GM23338 (cell line): Measurements from ENCODE around the gene ILF2.

Source experiments
- CREB1 ChIP-seq: fragments of 250-450 bp; sonication (Bioruptor Pico); IDR thresholded peaks from 2 replicates; pipeline ENCODE4 v1.5.0; 2020; ENCODE audit warnings: low read depth, mild to moderate bottlenecking, moderate library complexity
- EZH2 ChIP-seq: fragments of 200-600 bp; sonication (generic); IDR thresholded peaks from one replicate; pipeline ENCODE4 v1.8.0; 2017; ENCODE audit warnings: antibody characterized with exemption, mild to moderate bottlenecking, low read depth; ENCODE audit not compliant: unreplicated experiment
- EZH2phosphoT487 ChIP-seq: fragments of 200-600 bp; sonication (generic); IDR thresholded peaks from one replicate; pipeline ENCODE4 v1.8.1; 2018; ENCODE audit warnings: antibody characterized with exemption; ENCODE audit not compliant: unreplicated experiment
- JUNB ChIP-seq: IDR thresholded peaks from one replicate; pipeline ENCODE4 v1.6.1; 2016; ENCODE audit warnings: antibody characterized with exemption; ENCODE audit not compliant: unreplicated experiment
- POLR2AphosphoS5 ChIP-seq: IDR thresholded peaks from 2 replicates; pipeline ENCODE4 v1.6.1; 2016; ENCODE audit warnings: antibody characterized with exemption, low read depth
- ZNF114 ChIP-seq: fragments of 250-450 bp; sonication (Bioruptor Pico); IDR thresholded peaks from 2 replicates; pipeline ENCODE4 v1.5.0; 2020; ENCODE audit warnings: mild to moderate bottlenecking, moderate library complexity
- ZNF331 ChIP-seq: fragments of 250-450 bp; sonication (Bioruptor Pico); IDR thresholded peaks from 2 replicates; pipeline ENCODE4 v1.5.0; 2020; ENCODE audit warnings: low read depth, mild to moderate bottlenecking, moderate library complexity
- TF ChIP-seq, protein P1 (sequence below), 2 experiments: fragments of 200-600 bp in 1 of 2; sonication (generic) in 1 of 2; conservative IDR thresholded peaks; 2 replicates each; pipeline versions ENCODE4 v1.5.1 to v1.6.1; 2016 to 2017; ENCODE audit warnings: antibody characterized with exemption in 2 of 2, low read depth in 2 of 2, mild to moderate bottlenecking in 2 of 2, moderate library complexity in 1 of 2
- TF ChIP-seq, protein P2 (sequence below): IDR thresholded peaks from one replicate; pipeline ENCODE4 v1.6.1; 2018; ENCODE audit warnings: antibody characterized with exemption; ENCODE audit not compliant: unreplicated experiment
- TF ChIP-seq, protein P3 (sequence below): IDR thresholded peaks from 2 replicates; pipeline ENCODE4 v1.6.1; 2016; ENCODE audit warnings: antibody characterized with exemption
- TF ChIP-seq, protein P4 (sequence below): fragments of 250-450 bp; sonication (Bioruptor Pico); IDR thresholded peaks from 2 replicates; pipeline ENCODE4 v1.5.0; 2020; ENCODE audit warnings: mild to moderate bottlenecking, moderate library complexity

DNA sequence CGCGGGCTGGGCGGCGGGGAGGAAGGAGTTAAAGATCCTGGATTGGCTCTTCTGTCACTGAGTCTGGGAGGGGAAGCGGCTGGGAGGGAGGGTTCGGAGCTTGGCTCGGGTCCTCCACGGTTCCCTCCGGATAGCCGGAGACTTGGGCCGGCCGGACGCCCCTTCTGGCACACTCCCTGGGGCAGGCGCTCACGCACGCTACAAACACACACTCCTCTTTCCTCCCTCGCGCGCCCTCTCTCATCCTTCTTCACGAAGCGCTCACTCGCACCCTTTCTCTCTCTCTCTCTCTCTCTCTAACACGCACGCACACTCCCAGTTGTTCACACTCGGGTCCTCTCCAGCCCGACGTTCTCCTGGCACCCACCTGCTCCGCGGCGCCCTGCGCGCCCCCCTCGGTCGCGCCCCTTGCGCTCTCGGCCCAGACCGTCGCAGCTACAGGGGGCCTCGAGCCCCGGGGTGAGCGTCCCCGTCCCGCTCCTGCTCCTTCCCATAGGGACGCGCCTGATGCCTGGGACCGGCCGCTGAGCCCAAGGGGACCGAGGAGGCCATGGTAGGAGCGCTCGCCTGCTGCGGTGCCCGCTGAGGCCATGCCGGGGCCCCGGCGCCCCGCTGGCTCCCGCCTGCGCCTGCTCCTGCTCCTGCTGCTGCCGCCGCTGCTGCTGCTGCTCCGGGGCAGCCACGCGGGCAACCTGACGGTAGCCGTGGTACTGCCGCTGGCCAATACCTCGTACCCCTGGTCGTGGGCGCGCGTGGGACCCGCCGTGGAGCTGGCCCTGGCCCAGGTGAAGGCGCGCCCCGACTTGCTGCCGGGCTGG lies 7.9 kb upstream of the ILF2 start, which contains the start of gene NPR1:
- TF ChIP-seq, protein P1, sequence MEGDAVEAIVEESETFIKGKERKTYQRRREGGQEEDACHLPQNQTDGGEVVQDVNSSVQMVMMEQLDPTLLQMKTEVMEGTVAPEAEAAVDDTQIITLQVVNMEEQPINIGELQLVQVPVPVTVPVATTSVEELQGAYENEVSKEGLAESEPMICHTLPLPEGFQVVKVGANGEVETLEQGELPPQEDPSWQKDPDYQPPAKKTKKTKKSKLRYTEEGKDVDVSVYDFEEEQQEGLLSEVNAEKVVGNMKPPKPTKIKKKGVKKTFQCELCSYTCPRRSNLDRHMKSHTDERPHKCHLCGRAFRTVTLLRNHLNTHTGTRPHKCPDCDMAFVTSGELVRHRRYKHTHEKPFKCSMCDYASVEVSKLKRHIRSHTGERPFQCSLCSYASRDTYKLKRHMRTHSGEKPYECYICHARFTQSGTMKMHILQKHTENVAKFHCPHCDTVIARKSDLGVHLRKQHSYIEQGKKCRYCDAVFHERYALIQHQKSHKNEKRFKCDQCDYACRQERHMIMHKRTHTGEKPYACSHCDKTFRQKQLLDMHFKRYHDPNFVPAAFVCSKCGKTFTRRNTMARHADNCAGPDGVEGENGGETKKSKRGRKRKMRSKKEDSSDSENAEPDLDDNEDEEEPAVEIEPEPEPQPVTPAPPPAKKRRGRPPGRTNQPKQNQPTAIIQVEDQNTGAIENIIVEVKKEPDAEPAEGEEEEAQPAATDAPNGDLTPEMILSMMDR (conservative IDR thresholded peaks at IDR 0.05; ENCODE audit: low read depth in 2 of 2), result no peak; a peak in 1 of 4 replicates
- no peak for TF ChIP-seq JUNB
- TF ChIP-seq EZH2phosphoT487, result no peak
- TF ChIP-seq EZH2, result peak; percentile 59
- TF ChIP-seq, protein P2, sequence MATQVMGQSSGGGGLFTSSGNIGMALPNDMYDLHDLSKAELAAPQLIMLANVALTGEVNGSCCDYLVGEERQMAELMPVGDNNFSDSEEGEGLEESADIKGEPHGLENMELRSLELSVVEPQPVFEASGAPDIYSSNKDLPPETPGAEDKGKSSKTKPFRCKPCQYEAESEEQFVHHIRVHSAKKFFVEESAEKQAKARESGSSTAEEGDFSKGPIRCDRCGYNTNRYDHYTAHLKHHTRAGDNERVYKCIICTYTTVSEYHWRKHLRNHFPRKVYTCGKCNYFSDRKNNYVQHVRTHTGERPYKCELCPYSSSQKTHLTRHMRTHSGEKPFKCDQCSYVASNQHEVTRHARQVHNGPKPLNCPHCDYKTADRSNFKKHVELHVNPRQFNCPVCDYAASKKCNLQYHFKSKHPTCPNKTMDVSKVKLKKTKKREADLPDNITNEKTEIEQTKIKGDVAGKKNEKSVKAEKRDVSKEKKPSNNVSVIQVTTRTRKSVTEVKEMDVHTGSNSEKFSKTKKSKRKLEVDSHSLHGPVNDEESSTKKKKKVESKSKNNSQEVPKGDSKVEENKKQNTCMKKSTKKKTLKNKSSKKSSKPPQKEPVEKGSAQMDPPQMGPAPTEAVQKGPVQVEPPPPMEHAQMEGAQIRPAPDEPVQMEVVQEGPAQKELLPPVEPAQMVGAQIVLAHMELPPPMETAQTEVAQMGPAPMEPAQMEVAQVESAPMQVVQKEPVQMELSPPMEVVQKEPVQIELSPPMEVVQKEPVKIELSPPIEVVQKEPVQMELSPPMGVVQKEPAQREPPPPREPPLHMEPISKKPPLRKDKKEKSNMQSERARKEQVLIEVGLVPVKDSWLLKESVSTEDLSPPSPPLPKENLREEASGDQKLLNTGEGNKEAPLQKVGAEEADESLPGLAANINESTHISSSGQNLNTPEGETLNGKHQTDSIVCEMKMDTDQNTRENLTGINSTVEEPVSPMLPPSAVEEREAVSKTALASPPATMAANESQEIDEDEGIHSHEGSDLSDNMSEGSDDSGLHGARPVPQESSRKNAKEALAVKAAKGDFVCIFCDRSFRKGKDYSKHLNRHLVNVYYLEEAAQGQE, result no peak
- no peak for TF ChIP-seq POLR2AphosphoS5
- no peak for TF ChIP-seq ZNF114 (CRISPR knock-in tag)
- no peak for TF ChIP-seq CREB1
- TF ChIP-seq, protein P3, sequence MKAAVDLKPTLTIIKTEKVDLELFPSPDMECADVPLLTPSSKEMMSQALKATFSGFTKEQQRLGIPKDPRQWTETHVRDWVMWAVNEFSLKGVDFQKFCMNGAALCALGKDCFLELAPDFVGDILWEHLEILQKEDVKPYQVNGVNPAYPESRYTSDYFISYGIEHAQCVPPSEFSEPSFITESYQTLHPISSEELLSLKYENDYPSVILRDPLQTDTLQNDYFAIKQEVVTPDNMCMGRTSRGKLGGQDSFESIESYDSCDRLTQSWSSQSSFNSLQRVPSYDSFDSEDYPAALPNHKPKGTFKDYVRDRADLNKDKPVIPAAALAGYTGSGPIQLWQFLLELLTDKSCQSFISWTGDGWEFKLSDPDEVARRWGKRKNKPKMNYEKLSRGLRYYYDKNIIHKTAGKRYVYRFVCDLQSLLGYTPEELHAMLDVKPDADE, result no peak
- no peak for TF ChIP-seq ZNF331 (CRISPR knock-in tag)
- TF ChIP-seq, protein P4, sequence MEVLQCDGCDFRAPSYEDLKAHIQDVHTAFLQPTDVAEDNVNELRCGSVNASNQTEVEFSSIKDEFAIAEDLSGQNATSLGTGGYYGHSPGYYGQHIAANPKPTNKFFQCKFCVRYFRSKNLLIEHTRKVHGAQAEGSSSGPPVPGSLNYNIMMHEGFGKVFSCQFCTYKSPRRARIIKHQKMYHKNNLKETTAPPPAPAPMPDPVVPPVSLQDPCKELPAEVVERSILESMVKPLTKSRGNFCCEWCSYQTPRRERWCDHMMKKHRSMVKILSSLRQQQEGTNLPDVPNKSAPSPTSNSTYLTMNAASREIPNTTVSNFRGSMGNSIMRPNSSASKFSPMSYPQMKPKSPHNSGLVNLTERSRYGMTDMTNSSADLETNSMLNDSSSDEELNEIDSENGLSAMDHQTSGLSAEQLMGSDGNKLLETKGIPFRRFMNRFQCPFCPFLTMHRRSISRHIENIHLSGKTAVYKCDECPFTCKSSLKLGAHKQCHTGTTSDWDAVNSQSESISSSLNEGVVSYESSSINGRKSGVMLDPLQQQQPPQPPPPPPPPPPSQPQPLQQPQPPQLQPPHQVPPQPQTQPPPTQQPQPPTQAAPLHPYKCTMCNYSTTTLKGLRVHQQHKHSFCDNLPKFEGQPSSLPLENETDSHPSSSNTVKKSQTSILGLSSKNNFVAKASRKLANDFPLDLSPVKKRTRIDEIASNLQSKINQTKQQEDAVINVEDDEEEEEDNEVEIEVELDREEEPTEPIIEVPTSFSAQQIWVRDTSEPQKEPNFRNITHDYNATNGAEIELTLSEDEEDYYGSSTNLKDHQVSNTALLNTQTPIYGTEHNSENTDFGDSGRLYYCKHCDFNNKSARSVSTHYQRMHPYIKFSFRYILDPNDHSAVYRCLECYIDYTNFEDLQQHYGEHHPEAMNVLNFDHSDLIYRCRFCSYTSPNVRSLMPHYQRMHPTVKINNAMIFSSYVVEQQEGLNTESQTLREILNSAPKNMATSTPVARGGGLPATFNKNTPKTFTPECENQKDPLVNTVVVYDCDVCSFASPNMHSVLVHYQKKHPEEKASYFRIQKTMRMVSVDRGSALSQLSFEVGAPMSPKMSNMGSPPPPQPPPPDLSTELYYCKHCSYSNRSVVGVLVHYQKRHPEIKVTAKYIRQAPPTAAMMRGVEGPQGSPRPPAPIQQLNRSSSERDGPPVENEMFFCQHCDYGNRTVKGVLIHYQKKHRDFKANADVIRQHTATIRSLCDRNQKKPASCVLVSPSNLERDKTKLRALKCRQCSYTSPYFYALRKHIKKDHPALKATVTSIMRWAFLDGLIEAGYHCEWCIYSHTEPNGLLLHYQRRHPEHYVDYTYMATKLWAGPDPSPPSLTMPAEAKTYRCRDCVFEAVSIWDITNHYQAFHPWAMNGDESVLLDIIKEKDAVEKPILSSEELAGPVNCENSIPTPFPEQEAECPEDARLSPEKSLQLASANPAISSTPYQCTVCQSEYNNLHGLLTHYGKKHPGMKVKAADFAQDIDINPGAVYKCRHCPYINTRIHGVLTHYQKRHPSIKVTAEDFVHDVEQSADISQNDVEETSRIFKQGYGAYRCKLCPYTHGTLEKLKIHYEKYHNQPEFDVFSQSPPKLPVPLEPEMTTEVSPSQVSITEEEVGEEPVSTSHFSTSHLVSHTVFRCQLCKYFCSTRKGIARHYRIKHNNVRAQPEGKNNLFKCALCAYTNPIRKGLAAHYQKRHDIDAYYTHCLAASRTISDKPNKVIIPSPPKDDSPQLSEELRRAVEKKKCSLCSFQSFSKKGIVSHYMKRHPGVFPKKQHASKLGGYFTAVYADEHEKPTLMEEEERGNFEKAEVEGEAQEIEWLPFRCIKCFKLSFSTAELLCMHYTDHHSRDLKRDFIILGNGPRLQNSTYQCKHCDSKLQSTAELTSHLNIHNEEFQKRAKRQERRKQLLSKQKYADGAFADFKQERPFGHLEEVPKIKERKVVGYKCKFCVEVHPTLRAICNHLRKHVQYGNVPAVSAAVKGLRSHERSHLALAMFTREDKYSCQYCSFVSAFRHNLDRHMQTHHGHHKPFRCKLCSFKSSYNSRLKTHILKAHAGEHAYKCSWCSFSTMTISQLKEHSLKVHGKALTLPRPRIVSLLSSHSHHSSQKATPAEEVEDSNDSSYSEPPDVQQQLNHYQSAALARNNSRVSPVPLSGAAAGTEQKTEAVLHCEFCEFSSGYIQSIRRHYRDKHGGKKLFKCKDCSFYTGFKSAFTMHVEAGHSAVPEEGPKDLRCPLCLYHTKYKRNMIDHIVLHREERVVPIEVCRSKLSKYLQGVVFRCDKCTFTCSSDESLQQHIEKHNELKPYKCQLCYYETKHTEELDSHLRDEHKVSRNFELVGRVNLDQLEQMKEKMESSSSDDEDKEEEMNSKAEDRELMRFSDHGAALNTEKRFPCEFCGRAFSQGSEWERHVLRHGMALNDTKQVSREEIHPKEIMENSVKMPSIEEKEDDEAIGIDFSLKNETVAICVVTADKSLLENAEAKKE (CRISPR knock-in tag), result no peak
